HepG2 (cell line): Measurements from ENCODE around the gene PTF1A. TPM values are rescaled to one million over a fixed set of nuclear protein-coding genes. Genes with fewer than 3 reads are reported as not detected.
A peak's percentile ranks its signal among the peaks of the same experiment; 100 is the strongest.

ENCODE experiments used
- ATF5 ChIP-seq: sonication (generic); formaldehyde crosslinking; IDR thresholded peaks from 2 replicates; pipeline ENCODE4 v1.4.0; 2020; ENCODE audit warnings: mild to moderate bottlenecking, low read depth, missing genetic modification reagents
- ATF6 ChIP-seq: sonication (generic); formaldehyde crosslinking; conservative IDR thresholded peaks from 2 replicates; pipeline ENCODE4 v1.4.0; 2020; ENCODE audit warnings: missing genetic modification reagents
- CSRNP1 ChIP-seq: sonication (generic); formaldehyde crosslinking; IDR thresholded peaks from 2 replicates; pipeline ENCODE4 v1.8.1; 2023; ENCODE audit warnings: mild to moderate bottlenecking, missing genetic modification reagents
- EZH2 ChIP-seq: conservative IDR thresholded peaks from 2 replicates; pipeline ENCODE4 v1.6.1; 2012; ENCODE audit warnings: mild to moderate bottlenecking, low read depth, low read length, moderate library complexity
- GABPA ChIP-seq, 2 experiments: IDR thresholded peaks; 2 replicates each; pipeline ENCODE4 v1.6.1; 2011 to 2016; ENCODE audit warnings: low read depth in 2 of 2, low read length in 1 of 2, missing biosample characterization in 1 of 2, missing genetic modification characterization in 1 of 2
- GLI4 ChIP-seq: sonication (generic); formaldehyde crosslinking; IDR thresholded peaks from 2 replicates; pipeline ENCODE4 v1.5.1; 2020; ENCODE audit warnings: missing genetic modification reagents, mild to moderate bottlenecking, moderate library complexity, borderline replicate concordance
- KLF16 ChIP-seq, 2 experiments: sonication (generic) in 1 of 2; formaldehyde crosslinking in 1 of 2; IDR thresholded peaks; 2 replicates each; pipeline versions ENCODE4 v1.6.1 to v1.8.0; 2016 to 2023; ENCODE audit warnings: missing genetic modification reagents in 2 of 2, missing compliant biosample characterization in 1 of 2
- PCBP2 ChIP-seq: fragments of 200-400 bp; formaldehyde crosslinking; optimal IDR thresholded peaks from 2 replicates; pipeline ENCODE3; 2018; ENCODE audit warnings: low read length, low read depth; ENCODE audit not compliant: poor library complexity, severe bottlenecking
- RBM39 ChIP-seq: fragments of 200-400 bp; formaldehyde crosslinking; IDR thresholded peaks from one replicate; pipeline ENCODE4 v1.6.1; 2018; ENCODE audit warnings: antibody characterized with exemption, mild to moderate bottlenecking, low read depth, low read length; ENCODE audit not compliant: poor library complexity, severe bottlenecking
- RCOR2 ChIP-seq: IDR thresholded peaks from 2 replicates; pipeline ENCODE4 v1.6.1; 2016; ENCODE audit warnings: missing biosample characterization, missing genetic modification reagents
- SNAI1 ChIP-seq: sonication (generic); formaldehyde crosslinking; IDR thresholded peaks from 2 replicates; pipeline ENCODE4 v1.5.0; 2020; ENCODE audit warnings: mild to moderate bottlenecking, missing genetic modification reagents, borderline replicate concordance
- SP1 ChIP-seq, 2 experiments: fragments of 450-650 bp in 1 of 2; sonication (generic) in 1 of 2; formaldehyde crosslinking in 1 of 2; IDR thresholded peaks; 2 replicates each; pipeline versions ENCODE4 v1.4.0 to v1.6.1; 2016 to 2020; ENCODE audit warnings: missing genetic modification reagents in 1 of 2
- ZNF30 ChIP-seq: sonication (generic); formaldehyde crosslinking; IDR thresholded peaks from 2 replicates; pipeline ENCODE4 v1.5.0; 2020; ENCODE audit warnings: mild to moderate bottlenecking, missing genetic modification reagents
- ZNF781 ChIP-seq: sonication (generic); formaldehyde crosslinking; IDR thresholded peaks from 2 replicates; pipeline ENCODE4 v1.5.1; 2020; ENCODE audit warnings: borderline replicate concordance, mild to moderate bottlenecking, missing genetic modification reagents; ENCODE audit errors: not compliant biosample characterization
- ZNF83 ChIP-seq: sonication (generic); formaldehyde crosslinking; IDR thresholded peaks from 2 replicates; pipeline ENCODE4 v1.4.0; 2020; ENCODE audit warnings: missing genetic modification reagents, mild to moderate bottlenecking, borderline replicate concordance
- ZSCAN9 ChIP-seq: IDR thresholded peaks from 2 replicates; pipeline ENCODE4 v1.6.1; 2016; ENCODE audit warnings: borderline replicate concordance
- polyA plus RNA-seq, 8 experiments: library from polyadenylated mRNA; depleted of rRNA in 3 of 8; stranded (reverse) in 7 of 8; unstranded in 1 of 8; fragments of >200 nt; fragmentation: Illumina TruSeq in 4 of 8; extraction: Trizol in 4 of 8; gene quantifications; 2 replicates each; pipeline versions ENCODE4 v1.2.1 to v1.2.3, GENCODE V29; 2011 to 2016; ENCODE audit warnings: low read depth in 4 of 8, missing spikeins in 1 of 8, mixed read lengths in 1 of 8; ENCODE audit not compliant: insufficient read depth in 1 of 8
- total RNA-seq, 5 experiments: library from RNA; depleted of rRNA; stranded (reverse); fragments of >200 nt; fragmentation: Illumina TruSeq; extraction: Trizol; gene quantifications; 2 replicates each; pipeline ENCODE4 v1.2.3, GENCODE V29; 2016; ENCODE audit warnings: low read depth in 1 of 5
- TF ChIP-seq, protein P1 (sequence below): sonication (generic); formaldehyde crosslinking; IDR thresholded peaks from 2 replicates; pipeline ENCODE4 v1.5.0; 2020; ENCODE audit warnings: mild to moderate bottlenecking, missing genetic modification reagents, moderate library complexity
- TF ChIP-seq, protein P2 (sequence below): sonication (generic); formaldehyde crosslinking; conservative IDR thresholded peaks from 2 replicates; pipeline ENCODE4 v1.4.0; 2020; ENCODE audit warnings: missing genetic modification reagents

The PTF1A gene
- total and polyA plus RNA-seq, 2 of the 13 experiments (the other 11 are each of a cell fraction or from before 2014, with no cell fraction given), result not detected

DNA sequence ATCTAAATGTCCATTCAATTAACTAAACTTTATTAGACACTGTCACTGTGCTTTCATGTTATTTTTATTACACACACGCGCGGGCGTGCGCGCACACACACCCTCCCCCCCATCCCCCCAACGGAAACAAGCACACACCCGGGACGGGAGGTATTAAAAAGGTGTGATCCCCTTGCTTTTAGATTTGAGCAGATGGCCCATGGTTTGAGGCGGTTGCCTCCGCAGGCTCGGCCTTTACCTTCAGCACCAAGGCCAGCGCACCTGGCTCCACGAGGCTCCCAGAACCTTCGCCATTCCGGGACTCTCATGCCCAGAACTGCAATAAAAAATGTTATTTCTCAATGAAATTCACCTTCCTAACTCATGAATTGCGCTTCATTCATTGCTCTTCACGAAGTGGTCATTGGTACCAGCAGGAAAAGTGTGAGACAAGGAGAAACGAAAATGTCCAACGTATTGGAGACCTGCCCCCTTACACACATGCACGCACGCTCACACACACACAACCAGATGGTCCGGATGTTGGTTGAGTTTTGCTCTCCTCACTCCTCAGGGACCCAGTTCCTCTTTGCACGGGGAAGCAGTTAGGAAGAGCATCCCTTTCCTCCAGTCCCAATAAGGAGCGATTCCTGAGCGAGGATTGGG, 20.8 kb upstream of the PTF1A start (continued):
- TF ChIP-seq ATF6 (CRISPR knock-in tag), result no peak
- no peak for TF ChIP-seq GLI4 (CRISPR knock-in tag)
- no peak for TF ChIP-seq RCOR2 (CRISPR knock-in tag)
- no peak for TF ChIP-seq EZH2
- TF ChIP-seq ZNF30 (CRISPR knock-in tag), result peak; percentile 45; the same call in 1 of the 2 replicates
- TF ChIP-seq ATF5 (CRISPR knock-in tag), result no peak
- TF ChIP-seq, protein P1, sequence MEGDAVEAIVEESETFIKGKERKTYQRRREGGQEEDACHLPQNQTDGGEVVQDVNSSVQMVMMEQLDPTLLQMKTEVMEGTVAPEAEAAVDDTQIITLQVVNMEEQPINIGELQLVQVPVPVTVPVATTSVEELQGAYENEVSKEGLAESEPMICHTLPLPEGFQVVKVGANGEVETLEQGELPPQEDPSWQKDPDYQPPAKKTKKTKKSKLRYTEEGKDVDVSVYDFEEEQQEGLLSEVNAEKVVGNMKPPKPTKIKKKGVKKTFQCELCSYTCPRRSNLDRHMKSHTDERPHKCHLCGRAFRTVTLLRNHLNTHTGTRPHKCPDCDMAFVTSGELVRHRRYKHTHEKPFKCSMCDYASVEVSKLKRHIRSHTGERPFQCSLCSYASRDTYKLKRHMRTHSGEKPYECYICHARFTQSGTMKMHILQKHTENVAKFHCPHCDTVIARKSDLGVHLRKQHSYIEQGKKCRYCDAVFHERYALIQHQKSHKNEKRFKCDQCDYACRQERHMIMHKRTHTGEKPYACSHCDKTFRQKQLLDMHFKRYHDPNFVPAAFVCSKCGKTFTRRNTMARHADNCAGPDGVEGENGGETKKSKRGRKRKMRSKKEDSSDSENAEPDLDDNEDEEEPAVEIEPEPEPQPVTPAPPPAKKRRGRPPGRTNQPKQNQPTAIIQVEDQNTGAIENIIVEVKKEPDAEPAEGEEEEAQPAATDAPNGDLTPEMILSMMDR (CRISPR knock-in tag), result no peak
- no peak for TF ChIP-seq ZNF781 (CRISPR knock-in tag)
- no peak for TF ChIP-seq SP1 (IDR thresholded peaks at IDR 0.05)
- TF ChIP-seq SP1 (CRISPR knock-in tag; IDR thresholded peaks at IDR 0.05), result no peak
- TF ChIP-seq RBM39, result no peak
- TF ChIP-seq ZNF83 (CRISPR knock-in tag), result no peak
- peak in 1 of 2 experiments; percentile 61; a peak in 2 of 4 replicates for TF ChIP-seq KLF16 (CRISPR knock-in tag; IDR thresholded peaks at IDR 0.05)
- no peak for TF ChIP-seq PCBP2
- TF ChIP-seq ZSCAN9 (CRISPR knock-in tag), result peak; percentile 69; the same call in 1 of the 2 replicates
- TF ChIP-seq SNAI1 (CRISPR knock-in tag), result no peak
- TF ChIP-seq, protein P2, sequence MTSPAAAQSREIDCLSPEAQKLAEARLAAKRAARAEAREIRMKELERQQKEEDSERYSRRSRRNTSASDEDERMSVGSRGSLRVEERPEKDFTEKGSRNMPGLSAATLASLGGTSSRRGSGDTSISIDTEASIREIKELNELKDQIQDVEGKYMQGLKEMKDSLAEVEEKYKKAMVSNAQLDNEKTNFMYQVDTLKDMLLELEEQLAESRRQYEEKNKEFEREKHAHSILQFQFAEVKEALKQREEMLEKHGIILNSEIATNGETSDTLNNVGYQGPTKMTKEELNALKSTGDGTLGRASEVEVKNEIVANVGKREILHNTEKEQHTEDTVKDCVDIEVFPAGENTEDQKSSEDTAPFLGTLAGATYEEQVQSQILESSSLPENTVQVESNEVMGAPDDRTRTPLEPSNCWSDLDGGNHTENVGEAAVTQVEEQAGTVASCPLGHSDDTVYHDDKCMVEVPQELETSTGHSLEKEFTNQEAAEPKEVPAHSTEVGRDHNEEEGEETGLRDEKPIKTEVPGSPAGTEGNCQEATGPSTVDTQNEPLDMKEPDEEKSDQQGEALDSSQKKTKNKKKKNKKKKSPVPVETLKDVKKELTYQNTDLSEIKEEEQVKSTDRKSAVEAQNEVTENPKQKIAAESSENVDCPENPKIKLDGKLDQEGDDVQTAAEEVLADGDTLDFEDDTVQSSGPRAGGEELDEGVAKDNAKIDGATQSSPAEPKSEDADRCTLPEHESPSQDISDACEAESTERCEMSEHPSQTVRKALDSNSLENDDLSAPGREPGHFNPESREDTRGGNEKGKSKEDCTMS, result no peak; the same call in 1 of the 2 replicates
- no peak for TF ChIP-seq GABPA (IDR thresholded peaks at IDR 0.05; ENCODE audit: low read depth, low read length)
- no peak for TF ChIP-seq GABPA (CRISPR knock-in tag; IDR thresholded peaks at IDR 0.05; ENCODE audit: low read depth)
- no peak for TF ChIP-seq CSRNP1 (CRISPR knock-in tag)
